HG02642 (cell line): ENCODE data around the gene IGFL1.
"Not testable (repeated sequence)": the region's sequence is repeated elsewhere in the genome, so short reads cannot be mapped to it uniquely, and the experiment has no call there.

Experiments
- ATAC-seq: cut with Tn5 transposase; IDR thresholded peaks from one replicate; pipeline ENCODE4 v1.9.1; 2021; ENCODE audit warnings: mild to moderate bottlenecking; ENCODE audit not compliant: unreplicated experiment, poor library complexity

Gene IGFL1

DNA sequence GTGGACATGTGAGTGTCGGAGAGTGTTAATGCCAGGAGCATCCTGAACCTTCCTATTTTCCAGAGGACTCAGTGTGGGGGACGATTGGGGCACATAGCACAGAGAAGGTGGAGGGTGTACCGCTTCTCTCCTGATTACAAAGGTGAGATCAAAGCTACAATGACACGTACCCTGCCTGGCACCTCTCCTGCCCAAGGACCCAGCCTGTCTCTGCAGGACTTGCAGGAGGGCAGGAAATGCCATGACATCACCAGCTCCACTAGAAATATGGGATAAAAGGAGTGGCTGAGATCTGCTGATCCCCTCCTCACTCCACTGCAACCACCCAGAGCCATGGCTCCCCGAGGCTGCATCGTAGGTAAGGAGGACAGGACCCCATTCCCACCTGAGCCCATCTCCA lies at the start of gene IGFL1:
IGFL1 (plus strand) TSS at position 301 of the 400 bp plus-strand sequence; CDS start at position 334, 33 bp downstream.
- ATAC-seq, result no peak

DNA sequence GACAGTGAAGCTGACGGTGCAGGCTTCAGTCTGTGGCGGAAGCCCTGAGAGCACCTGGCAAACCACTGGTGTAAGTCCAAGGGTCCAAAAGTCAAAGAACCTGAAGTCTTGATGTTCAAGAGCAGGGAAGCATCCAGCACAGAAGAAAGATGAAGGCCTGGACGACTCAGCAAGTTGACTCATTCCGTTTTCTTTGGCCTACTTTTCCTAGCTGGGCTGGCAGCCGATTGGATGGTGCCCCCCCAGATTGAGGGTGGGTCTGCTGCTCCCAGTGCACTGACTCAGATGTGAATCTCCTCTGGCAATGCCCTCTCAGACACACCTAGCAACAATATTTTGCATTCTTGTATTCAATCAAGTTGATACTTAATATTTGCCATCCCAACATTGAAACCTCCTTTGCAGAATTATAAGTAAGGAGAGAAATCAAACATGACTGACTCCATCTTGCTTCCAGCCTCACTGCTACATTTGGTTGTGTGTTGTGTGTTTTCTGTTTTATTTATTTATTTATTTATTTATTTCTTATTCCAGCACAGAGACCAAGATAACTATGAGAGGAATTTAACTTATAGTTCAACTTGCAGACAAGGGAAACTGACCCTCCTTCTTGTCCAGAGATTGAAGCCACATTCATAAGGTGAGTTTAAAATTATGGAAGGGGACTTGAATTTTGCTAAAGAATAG lies 48.7 kb upstream of the IGFL1 start:
- no peak for ATAC-seq

DNA sequence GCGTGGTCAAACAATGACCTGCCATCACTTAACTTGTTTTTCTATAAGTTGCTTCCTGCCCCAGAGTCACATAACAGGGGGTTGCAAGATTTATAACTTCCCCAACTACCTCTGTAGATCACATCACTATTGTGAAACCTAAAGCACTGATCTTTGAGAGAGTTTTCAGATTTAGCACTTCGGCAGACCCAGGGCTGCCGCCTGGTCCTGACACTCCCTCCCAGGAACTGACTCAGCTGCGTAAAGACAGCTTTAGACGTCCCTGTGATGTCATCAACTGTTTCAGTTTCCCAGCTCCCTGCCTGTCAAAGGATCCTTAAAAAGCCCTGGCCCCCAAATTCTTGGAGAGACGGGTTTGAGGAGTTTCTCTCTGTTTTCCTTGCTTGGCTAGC lies 48.2 kb upstream of the IGFL1 start:
- ATAC-seq, result no peak

DNA sequence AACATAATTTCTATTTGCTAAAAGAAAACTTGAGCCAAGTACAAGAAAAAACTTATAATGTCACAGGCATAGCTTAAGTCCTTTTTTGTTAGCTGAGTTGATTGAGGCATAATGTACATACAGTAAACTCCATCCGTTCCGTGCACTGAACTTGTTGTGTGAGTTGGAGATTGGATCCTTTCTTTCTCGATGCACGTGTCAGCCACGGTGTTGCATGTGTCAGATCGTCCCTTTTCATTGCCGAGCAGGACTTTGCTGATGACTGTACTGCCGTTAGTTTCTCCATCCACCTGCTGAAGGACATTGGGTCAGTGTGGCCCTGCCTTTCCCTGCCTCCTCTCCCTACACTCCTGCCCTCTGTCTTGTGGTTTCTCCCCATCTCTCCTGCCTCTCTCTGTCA lies 47.1 kb upstream of the IGFL1 start:
- ATAC-seq, result no peak

DNA sequence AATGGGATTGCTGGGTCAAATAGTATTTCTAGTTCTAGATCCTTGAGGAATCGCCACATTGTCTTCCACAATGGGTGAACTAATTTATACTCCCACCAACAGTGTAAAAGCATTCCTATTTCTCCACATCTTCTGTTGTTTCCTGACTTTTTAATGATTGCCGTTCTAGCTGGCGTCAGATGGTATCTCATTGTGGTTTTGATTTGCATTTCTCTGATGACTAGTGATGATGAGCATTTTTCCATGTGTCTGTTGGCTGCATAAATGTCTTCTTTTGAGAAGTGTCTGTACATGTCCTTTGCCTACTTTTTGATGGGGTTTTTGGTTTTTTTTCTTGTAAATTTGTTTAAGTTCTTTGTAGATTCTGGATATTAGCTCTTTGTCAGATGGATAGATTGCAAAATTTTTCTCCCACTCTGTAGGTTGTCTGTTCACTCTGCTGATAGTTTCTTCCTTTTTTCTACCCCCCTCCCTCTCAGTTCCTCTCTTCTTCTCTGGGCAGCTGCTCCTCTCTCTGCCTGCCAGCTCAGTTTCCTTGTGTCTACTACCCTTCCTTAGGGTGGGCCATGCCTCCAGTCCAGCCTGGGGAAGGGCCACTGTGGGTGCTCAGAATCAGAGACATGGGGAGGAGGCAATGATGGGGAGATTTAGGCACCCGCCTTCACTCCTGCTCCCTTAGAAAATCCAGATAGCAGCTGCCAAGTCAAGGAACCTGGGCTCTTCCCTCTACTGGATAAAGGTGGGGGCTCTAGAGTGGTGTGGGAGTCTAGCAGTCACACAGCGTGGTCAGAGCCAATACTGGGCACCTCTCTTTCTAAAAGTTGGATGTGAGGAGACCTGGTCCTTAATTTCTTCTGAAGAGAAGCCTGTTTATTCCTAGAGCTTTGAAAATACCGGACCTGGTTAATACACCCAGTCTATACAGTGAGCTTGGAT lies 44.5 kb upstream of the IGFL1 start:
- ATAC-seq, result not testable (repeated sequence)

DNA sequence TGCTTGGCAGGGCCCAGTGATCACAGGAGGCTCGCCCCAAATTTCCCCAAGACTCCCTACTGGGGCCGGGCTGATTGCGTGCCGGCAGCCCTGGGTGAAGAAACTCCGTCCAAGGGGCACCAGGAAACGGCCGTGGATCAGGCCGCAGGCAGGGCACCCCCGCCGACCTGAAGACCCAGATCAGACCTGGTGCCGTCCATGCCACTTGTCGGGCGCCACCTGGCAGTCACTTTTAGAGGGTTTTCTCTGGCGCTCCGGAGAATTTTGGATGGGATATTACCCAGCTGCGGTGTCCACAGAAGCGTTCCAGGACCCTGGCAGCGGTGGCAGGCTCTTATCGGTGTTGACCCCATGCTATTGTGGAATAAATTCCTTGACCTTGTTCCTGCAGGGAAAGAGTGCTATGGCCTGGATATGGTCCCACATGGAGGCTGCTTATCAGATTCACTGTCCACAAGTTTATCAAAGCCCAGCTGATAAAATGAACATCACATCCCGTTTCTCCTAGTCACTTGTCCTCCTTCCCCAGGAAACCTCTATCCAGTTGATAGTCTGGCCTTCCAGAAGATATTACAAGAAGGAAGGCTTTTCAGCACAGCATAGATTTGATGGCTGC lies 43.3 kb upstream of the IGFL1 start:
- ATAC-seq, result no peak

DNA sequence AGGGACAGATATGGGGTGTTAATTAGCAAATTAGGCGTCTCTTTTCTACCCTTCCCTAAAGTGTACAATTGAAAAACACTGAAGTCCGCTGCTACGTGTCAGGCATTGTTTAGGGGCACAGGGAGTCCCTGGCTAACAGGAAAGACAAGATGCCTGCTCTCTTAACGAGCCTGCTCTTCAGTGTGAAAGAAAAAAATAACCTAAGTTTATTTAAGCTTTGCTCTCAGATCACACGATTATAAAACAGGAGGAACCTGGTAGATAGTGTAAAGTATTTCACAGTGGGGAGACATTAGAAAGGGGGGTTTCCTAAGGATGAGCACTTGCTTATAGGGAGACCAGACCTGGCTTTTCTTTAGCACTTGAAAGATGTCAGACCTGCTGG lies 42.8 kb upstream of the IGFL1 start:
- ATAC-seq, result no peak

DNA sequence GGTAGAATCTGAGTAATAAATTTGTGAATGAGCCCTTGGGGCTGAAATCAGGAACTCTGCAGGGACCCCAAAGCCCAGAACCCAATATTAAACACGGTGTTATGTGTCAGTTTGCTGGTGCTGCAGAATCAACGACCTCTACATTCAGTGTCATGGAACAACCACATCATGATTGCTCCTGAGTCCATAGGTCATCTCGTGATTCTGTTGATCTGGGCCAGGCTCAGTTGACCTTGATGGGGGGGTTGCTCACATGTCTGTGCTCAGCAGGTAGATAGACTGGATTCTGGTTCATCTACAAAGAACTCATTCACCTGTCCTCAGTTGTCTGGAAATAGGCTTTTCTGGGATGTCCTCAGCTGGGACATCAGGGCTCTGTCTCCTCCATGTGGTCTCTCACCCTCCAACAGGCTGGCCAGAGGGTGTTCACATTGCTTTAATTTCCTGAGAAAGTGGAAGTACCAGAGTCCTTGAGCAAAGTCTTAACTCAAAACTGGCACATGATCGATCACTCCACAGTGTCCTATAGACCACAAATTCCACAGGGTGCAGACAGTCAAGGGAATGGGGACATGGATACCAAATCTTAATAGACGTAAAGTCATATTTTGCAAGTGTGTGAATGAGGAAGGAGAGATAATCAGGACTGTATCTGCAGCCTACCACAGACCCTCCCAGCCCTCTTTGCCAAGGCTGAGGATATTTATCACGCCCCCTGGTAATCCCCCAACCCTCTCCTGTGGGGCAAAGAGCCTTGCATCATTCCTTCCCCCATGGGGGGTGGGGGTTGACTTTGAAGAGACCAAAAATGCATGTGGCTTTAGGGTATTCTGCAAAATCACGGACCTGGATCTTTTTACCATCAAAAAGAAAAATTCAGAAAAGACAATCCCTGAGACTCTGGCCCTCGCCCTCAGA lies 39.3 kb upstream of the IGFL1 start:
- ATAC-seq, result no peak

DNA sequence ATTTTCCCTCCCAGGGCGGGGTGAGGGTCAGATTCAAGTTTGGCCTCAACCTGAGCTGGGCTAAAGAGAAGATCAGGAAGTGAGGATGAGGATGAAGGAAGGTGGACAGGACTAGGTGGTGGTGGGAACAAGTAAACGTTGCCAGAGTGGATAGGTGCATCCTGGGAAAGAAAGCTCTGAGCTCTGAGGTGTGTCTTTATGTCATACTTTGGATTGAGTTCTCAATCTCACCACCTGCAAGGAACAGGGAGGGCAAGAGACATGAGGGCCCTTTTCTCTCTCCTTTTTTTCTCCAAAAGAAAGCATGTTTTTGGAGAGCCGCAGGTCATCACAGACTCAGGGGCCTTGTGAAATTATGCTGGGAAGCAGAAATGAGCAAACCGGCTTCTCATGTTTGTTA lies 38.2 kb upstream of the IGFL1 start:
- no peak for ATAC-seq

DNA sequence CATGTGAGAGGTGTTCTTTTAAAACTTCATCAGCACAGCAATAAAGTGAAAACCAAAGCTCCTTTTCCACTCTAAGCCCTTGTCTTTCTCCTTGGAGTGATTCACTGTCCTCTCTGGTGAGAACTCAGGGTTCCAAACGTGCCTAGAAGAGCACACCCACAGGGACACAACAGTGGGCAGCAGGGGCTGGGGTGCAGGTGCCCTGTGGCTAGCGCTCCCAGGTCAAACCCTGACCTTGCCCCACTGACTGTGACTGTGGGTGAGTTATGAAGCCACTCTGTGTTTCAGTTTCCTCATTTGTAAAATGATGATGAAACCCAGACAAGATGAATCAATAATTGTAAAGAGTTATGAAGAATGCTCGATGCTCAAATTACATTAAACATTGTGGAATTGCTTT lies 37.6 kb upstream of the IGFL1 start:
- no peak for ATAC-seq

DNA sequence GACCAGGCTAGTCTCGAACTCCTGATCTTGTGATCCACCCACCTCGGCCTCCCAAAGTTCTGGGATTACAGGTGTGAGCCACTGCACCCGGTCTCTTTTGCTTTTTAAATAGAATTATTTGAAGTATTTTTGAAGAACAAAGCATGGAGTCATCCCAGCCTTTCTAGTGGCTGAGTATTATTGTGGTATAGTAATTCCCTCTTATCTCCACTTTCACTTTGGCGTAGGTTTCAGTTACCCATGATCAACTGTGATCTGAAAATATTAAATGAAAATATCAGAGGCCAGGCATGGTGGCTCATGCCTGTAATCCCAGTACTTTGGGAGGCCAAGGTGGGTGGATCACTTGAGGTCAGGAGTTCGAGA lies 36.9 kb upstream of the IGFL1 start:
- ATAC-seq, result not testable (repeated sequence)

DNA sequence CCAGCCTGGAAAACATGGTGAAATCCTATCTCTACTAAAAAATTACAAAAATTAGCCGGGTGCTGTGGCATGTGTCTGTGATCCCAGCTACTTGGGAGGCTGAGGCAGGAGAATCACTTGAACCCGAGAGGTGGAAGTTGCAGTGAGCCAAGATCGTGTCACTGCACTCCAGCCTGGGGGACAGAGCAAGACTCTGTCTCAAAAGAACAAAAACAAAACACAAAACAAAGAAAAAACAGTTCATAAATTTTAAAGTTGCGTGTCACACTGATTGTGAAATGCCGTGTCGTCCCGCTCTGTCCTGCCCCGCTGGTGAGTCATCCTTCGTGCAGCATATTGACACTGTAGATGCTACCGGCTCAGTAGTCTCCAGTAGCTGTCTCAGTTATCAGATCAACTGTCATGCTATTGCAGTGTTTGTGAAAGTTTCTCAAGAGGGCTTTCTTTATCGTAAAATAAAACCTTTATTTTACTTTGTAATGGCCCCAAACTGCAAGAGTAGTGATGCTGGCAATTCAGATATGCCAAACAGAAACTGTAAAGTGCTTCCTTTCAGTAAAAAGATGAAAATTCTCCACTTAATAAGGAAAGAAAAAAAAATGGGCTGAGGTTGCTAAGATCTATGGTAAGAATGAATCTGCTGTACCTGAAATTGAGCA lies 36.4 kb upstream of the IGFL1 start:
- ATAC-seq, result no peak

DNA sequence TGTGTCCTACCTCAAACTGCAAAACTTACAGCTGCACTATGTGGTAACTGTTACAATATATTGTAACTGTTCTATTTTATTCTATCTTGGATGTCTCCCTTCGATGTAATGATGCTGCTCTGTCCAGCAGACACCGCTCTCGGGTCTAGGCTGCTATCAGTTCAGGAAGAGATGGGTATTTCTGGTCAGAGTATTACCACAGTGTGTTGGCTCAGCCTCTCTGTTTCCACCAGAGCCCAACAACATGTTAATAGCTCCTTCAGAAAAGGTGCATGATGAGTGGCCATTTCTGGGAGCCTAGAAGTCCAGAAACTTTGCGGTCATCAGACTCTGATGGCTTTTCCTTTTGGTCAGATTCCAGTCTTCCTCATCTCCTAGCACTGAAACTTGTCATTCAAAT lies 35.9 kb upstream of the IGFL1 start:
- no peak for ATAC-seq

DNA sequence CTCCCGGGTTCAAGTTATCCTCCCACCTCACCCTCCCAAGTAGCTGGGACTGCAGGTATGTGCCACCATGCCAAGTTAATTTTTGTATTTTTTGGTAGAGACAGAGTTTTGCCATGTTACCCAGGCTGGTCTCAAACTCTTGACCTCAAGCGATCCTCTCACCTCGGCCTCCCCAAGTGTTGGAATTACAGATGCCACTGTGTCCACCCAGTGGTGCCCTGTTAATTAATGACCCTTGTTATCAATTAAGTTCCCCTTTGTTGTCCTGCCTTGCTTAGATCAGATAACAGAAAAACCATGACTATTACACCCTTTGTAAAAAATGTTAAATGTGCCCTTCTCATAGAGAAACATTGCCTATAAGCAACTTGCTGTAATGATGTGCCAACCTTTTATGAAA lies 34.4 kb upstream of the IGFL1 start:
- ATAC-seq, result no peak

DNA sequence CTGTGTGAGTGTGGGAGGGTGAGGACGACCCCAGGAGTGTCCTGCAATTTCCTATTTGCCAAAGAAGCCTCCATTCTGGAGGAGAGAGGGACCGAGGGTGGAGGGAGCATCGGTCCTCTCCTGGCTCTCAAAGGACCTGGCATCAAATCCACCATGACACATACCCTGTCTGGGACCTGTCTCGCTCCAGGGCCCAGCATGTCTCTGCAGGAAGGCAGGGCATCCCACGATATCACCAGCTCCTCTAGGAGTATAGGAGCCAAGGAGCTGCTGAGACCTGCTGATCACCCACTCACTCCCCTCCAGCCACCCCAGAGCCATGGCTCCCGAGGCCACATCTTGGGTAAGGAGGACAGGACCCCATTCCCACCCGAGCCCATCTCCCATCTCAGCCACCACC lies 33.6 kb upstream of the IGFL1 start:
- ATAC-seq, result not testable (repeated sequence)

DNA sequence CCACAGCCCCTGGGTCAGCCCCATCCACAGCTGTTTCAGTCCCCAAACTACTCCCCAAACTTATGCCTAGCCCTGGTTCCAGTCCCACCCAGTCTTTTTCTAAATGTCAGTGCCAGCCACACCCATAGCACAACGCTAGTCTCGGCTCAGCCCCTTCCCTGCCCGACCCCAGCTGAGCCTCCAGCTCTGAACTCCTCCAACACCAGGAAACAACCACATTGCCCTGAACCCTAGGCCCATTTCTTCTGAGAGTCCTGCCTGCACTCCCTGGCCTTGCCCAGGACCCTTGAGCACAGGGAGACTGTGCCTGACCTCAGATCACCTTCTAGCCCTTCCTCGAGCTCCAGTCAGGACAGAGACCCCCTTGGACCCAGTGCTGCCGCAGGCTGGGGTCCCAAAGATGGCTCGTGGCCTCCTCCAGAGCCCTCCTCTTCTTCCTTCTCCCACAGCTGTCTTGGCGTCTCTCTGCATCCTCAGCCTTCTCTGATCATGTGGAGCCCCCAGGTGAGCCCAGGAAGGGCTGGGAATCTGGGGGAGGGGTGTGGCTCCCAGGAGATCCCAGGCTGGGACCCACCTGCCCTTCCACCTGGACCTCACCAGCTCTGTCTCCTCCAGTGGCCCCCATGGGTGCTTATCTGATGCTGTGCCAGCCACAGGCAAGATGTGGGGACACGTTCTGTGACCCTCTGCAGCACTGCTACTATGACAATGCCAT lies 33.0 kb upstream of the IGFL1 start:
- ATAC-seq, result no peak

DNA sequence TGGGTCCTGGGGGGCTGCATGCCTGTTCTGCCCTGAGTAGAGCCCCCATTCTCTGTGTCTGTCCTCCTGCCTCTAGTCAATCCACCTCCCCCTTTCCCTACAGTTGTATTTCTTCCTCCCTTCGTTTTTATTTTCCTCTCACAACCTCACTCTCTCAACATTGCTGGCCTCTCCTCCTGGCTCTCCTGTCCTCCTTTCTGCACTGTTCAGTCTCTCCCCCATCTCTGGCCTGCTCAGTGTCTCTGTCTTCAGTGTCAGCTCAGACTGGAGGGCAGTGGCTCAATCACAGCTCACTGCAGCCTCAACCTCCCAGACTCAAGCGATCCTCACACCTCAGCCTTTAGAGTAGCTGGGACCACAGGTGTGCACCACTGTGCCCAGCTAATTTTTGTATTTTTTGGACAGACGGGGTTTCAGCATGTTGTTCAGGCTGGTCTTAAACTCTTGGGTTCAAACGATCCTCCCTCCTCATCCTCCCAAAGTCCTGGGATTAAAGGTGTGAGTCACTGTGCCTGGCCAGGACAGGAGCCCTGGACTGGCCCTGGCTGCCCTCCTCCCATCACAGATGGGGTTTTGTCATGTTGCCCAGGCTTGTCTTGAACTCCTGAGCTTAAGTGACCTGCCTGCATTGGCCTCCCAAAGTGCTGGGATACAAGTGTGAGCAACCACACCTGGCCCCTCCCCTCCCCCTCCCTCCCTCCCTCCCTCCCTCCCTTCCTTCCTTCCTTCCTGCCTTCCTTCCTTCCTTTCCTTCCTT lies 32.0 kb upstream of the IGFL1 start:
- no peak for ATAC-seq

DNA sequence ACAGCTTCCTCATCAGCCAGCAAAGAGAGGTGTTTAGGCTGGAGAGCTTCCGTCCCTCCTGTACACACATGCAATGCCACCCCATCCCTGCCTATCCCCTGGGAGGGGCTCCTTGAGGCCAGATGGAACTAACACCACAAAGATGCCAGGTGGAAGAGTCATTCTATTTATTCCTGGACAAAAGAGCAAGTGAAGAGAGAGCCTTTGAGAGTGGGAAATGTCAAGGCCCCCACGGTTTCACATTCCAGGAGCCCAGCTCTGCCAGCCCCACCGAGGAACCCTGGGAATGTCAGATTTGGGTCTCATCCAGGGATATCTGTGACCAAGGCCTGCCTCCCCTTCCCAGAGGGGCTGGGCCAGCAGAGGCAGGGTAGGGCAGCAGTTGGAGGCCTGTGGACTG lies 30.8 kb upstream of the IGFL1 start:
- no peak for ATAC-seq
